Measurements from ENCODE around the gene XPR1. TPM values are rescaled to one million over a fixed set of nuclear protein-coding genes. Genes with fewer than 3 reads are reported as not detected.
"Not testable (repeated sequence)": the region's sequence is repeated elsewhere in the genome, so short reads cannot be mapped to it uniquely, and the experiment has no call there.

Gene XPR1
- total RNA-seq, 1 donor from 2014 or later, result 25.4 TPM

DNA sequence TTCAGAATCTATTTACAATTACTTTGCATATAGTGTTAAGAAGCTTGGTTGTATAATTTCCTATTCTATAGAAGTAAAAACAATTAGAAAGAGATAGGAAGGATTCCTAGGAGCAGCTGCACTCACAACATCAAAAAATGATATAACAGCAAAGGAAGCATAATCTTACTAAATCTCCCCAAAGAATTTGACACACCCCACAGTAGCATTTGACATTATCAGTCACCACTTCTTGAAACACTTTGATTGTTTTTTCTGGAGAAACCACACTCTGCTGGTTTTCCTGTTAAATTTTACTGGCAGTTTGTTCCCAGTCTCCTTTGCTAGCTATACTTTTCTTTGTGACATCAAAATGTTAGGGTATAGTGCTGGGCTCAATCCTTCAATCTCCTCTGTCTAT is 180.1 kb downstream of the XPR1 start:
- Histone ChIP-seq H3K27me3 (ENCODE audit: control insufficient read depth, insufficient read depth, low read length) (no peaks in the 10 kb centered on the region), H3K4me3 (ENCODE audit: low read depth, low read length) (no peak overlapping the region), H3K36me3 (ENCODE audit: control insufficient read depth, insufficient read depth, low read length) (no peaks in the 10 kb centered on the region)
- no peak for DNase-seq (ENCODE audit: low read depth)
- TF ChIP-seq, protein P1, sequence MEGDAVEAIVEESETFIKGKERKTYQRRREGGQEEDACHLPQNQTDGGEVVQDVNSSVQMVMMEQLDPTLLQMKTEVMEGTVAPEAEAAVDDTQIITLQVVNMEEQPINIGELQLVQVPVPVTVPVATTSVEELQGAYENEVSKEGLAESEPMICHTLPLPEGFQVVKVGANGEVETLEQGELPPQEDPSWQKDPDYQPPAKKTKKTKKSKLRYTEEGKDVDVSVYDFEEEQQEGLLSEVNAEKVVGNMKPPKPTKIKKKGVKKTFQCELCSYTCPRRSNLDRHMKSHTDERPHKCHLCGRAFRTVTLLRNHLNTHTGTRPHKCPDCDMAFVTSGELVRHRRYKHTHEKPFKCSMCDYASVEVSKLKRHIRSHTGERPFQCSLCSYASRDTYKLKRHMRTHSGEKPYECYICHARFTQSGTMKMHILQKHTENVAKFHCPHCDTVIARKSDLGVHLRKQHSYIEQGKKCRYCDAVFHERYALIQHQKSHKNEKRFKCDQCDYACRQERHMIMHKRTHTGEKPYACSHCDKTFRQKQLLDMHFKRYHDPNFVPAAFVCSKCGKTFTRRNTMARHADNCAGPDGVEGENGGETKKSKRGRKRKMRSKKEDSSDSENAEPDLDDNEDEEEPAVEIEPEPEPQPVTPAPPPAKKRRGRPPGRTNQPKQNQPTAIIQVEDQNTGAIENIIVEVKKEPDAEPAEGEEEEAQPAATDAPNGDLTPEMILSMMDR (IDR thresholded peaks at IDR 0.05; ENCODE audit: insufficient read depth, low read length, poor library complexity, severe bottlenecking), result no peak

DNA sequence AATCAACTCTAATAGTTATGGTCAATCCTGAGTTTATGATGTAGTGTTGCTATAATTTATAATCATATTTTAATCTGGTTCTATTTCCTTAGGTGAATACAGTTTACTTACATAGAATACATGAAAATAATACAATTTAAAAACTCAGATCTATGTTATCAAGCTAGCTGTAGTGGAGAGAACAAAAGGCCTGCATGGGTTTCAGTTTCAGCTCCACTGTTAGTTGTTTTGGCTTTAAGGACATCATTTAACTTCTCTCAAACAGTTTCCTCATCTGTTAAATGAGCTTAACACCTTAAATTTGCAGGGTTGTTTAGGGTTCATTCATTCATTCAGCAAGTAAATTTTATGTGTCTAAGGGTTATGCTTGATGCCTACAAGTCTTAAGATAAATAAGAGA is 182.4 kb downstream of the XPR1 start:
- TF ChIP-seq, protein P1 (IDR thresholded peaks at IDR 0.05; ENCODE audit: insufficient read depth, low read length, poor library complexity, severe bottlenecking), result no peak
- no peak overlapping the region for H3K4me3 ChIP-seq (ENCODE audit: low read depth, low read length)
- DNase-seq (ENCODE audit: low read depth), result no peak
- no peaks in the 10 kb centered on the region for H3K27me3 ChIP-seq (ENCODE audit: control insufficient read depth, insufficient read depth, low read length)
- no peaks in the 10 kb centered on the region for H3K36me3 ChIP-seq (ENCODE audit: control insufficient read depth, insufficient read depth, low read length)

DNA sequence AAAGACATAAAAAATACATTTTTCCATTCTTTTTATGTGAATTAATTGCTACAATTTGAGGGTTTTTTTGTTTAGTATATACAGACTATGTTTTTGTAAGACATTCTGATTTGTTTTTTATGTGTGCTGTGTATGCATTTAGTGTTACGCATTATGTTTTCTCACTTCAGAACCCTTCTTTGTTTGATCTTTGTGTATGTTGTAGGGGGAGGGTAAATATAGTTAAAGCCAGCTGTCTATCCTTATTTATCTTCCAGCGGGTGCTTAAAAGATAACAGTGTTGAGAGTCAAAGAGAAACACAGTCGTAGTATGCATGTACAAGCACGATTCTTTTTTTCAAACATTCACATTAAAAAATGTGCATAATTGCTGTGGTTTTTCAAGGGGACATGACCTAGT is 183.4 kb downstream of the XPR1 start:
- DNase-seq (ENCODE audit: low read depth), result no peak
- Histone ChIP-seq H3K36me3 (ENCODE audit: control insufficient read depth, insufficient read depth, low read length) (no peaks in the 10 kb centered on the region), H3K27me3 (ENCODE audit: control insufficient read depth, insufficient read depth, low read length) (no peaks in the 10 kb centered on the region), H3K4me3 (ENCODE audit: low read depth, low read length) (no peak overlapping the region)
- TF ChIP-seq, protein P1 (IDR thresholded peaks at IDR 0.05; ENCODE audit: insufficient read depth, low read length, poor library complexity, severe bottlenecking), result no peak

DNA sequence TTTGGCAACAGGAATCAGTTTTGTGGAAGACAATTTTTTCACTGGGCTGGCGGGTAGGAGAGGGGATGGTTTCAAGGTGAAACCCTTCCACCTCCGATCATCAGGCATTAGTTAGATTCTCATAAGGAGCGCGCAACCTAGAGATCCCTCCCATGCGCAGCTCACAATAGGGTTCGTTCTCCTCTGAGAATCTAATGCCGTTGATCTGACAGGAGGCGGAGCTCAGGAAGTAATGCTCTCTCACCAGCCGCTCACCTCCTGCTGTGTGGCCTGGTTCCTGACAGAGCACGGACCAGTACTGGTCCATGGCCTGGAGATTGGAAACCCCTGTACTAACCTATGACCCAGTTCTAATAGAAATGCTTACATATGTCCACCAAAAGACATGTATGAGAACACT is 184.3 kb downstream of the XPR1 start:
- H3K4me3 ChIP-seq (ENCODE audit: low read depth, low read length), result no peak overlapping the region
- no peaks in the 10 kb centered on the region for H3K27me3 ChIP-seq (ENCODE audit: control insufficient read depth, insufficient read depth, low read length)
- no peaks in the 10 kb centered on the region for H3K36me3 ChIP-seq (ENCODE audit: control insufficient read depth, insufficient read depth, low read length)
- DNase-seq (ENCODE audit: low read depth), result no peak
- TF ChIP-seq, protein P1 (IDR thresholded peaks at IDR 0.05; ENCODE audit: insufficient read depth, low read length, poor library complexity, severe bottlenecking), result no peak

DNA sequence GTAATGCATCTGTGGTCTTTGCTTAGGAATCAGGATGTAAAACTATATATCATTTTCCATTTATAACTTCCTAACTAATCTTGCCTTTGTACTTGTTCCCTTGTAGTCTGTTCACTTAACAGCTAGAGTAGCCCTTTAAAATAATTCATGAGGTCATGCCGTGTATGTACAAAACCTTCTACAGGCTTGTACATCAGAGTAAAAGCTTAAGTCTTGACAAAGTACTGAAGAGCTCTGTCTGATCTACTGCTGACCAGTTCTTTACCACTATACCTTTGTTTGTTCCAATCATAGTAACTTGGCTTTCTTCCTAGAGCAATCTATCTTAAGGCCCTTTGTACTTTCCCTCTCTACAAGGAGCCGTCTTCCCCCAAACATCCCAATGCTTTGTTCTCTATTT is 190.1 kb downstream of the XPR1 start:
- TF ChIP-seq, protein P1 (IDR thresholded peaks at IDR 0.05; ENCODE audit: insufficient read depth, low read length, poor library complexity, severe bottlenecking), result no peak
- no peak overlapping the region for H3K4me3 ChIP-seq (ENCODE audit: low read depth, low read length)
- H3K27me3 ChIP-seq (ENCODE audit: control insufficient read depth, insufficient read depth, low read length), result no peaks in the 10 kb centered on the region
- H3K36me3 ChIP-seq (ENCODE audit: control insufficient read depth, insufficient read depth, low read length), result no peaks in the 10 kb centered on the region
- no peak for DNase-seq (ENCODE audit: low read depth)

DNA sequence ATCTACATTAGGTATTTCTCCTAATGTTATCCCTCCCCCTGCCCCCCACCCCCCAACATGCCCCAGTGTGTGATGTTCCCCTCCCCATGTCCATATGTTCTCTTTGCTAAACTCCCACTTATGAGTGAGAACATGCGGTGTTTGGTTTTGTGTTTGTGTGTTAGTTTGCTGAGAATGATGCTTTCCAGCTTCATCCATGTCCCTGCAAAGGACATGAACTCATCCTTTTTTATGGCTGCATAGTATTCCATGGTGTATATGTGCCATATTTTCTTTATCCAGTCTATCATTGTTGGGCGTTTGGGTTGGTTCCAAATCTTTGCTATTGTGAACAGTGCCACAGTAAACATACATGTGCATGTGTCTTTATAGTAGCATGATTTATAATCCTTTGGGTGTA is 199.7 kb downstream of the XPR1 start:
- H3K36me3 ChIP-seq (ENCODE audit: control insufficient read depth, insufficient read depth, low read length); DNase-seq (ENCODE audit: low read depth); H3K4me3 ChIP-seq (ENCODE audit: low read depth, low read length); H3K27me3 ChIP-seq (ENCODE audit: control insufficient read depth, insufficient read depth, low read length): not testable (repeated sequence)

DNA sequence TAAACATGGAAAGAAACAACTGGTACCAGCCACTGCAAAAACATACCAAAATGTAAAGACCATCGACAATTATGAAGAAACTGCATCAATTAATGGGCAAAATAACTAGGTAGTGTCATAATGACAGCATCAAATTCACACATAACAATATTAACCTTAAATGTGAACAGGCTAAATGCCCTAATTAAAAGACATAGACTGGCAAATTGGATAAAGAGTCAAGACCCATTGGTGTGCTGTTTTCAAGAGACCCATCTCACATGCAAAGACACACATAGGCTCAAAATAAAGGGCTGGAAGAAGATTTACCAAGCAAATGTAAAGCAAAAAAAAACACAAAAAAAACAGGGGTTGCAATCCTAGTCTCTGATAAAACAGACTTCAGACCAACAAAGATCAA is 201.4 kb downstream of the XPR1 start:
- H3K4me3 ChIP-seq (ENCODE audit: low read depth, low read length); H3K36me3 ChIP-seq (ENCODE audit: control insufficient read depth, insufficient read depth, low read length); H3K27me3 ChIP-seq (ENCODE audit: control insufficient read depth, insufficient read depth, low read length); DNase-seq (ENCODE audit: low read depth): not testable (repeated sequence)
